GM19328 (cell line): ENCODE results near the gene MOGAT2.
"Not testable (repeated sequence)": the region's sequence is repeated elsewhere in the genome, so short reads cannot be mapped to it uniquely, and the experiment has no call there.

Experiments
- ATAC-seq: cut with Tn5 transposase; IDR thresholded peaks from one replicate; pipeline ENCODE4 v1.9.1; 2021; ENCODE audit warnings: mild to moderate bottlenecking, moderate library complexity; ENCODE audit not compliant: unreplicated experiment

MOGAT2 gene

DNA sequence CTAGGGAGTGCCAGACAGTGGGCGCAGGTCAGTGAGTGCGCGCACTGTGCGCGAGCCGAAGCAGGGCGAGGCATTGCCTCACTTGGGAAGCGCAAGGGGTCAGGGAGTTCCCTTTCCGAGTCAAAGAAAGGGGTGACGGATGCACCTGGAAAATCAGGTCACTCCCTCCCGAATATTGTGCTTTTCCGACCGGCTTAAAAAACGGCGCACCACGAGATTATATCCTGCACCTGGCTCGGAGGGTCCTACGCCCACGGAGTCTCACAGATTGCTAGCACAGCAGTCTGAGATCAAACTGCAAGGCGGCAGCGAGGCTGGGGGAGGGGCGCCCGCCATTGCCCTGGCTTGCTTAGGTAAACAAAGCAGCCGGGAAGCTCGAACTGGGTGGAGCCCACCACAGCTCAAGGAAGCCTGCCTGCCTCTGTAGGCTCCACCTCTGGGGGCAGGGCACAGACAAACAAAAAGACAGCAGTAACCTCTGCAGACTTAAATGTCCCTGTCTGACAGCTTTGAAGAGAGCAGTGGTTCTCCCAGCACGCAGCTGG lies 31.2 kb downstream of the MOGAT2 start:
- not testable (repeated sequence) for ATAC-seq

GRCh38 chr11:75754933-75755332 lies 37.3 kb downstream of the MOGAT2 start:
- not testable (repeated sequence) for ATAC-seq

DNA sequence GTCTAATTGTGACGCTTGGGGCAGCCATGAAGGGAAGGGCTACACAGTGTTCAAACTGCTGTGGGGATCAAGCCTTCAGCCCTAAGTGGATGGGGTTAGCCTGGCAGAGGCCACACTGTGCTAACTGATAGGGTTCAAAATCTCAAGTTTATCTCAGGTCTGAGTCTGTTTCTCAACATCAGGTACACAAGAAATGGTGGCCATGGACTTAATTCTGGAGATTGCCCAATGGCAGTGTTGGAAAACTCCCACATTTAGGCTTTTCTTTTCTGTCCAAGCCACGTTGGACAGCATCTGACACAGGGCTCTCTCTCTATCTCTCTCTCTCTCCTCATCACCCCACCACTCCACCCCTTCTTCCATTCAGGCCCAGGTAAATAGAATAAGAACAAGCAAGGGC lies 40.0 kb downstream of the MOGAT2 start:
- no peak for ATAC-seq

DNA sequence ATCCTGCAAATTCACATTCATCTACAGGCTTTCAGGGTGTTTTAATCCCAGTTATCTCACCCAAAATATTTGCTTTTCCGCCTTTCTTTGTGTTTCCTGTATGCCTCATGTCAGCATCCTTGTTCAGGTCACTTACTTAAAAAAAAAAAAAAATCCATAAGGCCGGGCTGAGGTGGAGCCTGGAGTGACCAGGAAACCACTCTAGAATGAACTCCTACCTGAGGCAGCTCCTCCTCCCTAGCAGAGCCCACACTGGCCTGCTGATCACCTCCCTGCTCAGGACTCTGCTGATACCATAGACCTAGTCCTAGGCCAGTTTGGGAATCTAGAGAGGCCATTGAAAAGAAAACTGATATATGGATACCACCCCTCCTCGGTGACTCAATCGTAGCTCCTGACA lies 42.2 kb downstream of the MOGAT2 start:
- ATAC-seq: no peak

- ATAC-seq: no peak
These were observed 42.6 kb downstream of the MOGAT2 start for GRCh38 chr11:75760243-75760642.

GRCh38 chr11:75760710-75761493 lies 43.3 kb downstream of the MOGAT2 start:
- no peak for ATAC-seq

DNA sequence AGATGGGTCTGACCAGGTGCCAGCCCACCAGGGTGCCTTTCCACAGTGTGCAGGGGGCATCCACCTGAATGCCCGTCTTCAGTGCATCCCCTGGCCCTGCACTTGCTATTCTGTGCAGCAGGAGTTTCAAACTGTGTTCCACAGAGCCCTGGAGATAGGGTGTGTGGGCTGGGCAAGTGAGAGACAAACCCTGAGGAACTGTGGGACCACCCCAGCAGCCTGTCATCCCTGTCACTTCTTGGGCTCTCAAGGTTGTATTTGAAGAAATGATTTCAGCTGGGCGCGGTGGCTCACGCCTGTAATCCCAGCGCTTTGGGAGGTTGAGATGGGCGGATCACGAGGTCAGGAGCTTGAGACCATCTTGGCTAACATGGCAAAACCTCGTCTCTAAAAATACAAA lies 44.5 kb downstream of the MOGAT2 start:
- no peak for ATAC-seq

DNA sequence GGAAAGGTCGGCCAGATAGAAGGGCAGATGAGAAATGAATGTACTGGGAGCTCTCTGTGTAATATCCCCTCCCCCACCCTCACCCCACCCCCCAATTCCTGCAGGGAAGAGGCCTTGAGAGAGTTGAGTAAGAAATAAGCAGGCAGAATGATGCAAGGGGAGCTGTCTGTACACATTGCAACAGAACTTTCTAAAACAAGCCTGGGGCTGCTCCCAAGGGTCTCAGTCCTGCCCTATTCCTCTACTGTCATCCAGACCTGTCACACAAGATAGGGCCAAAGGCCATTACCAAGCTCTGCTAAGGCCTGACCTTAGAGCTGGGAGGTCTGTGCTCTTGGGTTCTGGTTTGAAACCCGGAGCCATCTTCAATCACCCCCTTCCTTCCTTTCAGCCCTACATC lies 45.2 kb downstream of the MOGAT2 start:
- no peak for ATAC-seq

DNA sequence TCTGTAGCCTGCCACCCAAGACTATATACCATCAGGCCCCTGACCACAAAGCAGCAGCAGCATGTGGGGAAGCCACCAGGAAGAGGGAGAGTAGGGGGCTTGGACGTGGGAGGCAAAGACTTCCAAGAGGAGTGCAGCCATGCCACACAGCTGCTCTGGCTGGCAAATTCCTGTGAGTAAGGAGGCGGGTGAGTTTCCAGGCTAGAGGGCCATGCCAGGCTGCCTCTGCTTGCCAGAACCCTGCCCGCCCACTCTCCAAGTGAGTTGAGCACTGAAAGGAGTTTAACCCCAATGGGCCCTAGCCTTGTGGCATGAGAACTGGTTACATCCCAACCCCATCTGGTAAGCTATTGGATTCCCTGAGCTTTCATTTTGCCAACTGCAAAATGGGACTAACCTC lies 46.2 kb downstream of the MOGAT2 start:
- ATAC-seq: no peak

- ATAC-seq: no peak
These were observed 47.5 kb downstream of the MOGAT2 start for GRCh38 chr11:75765116-75765515.

DNA sequence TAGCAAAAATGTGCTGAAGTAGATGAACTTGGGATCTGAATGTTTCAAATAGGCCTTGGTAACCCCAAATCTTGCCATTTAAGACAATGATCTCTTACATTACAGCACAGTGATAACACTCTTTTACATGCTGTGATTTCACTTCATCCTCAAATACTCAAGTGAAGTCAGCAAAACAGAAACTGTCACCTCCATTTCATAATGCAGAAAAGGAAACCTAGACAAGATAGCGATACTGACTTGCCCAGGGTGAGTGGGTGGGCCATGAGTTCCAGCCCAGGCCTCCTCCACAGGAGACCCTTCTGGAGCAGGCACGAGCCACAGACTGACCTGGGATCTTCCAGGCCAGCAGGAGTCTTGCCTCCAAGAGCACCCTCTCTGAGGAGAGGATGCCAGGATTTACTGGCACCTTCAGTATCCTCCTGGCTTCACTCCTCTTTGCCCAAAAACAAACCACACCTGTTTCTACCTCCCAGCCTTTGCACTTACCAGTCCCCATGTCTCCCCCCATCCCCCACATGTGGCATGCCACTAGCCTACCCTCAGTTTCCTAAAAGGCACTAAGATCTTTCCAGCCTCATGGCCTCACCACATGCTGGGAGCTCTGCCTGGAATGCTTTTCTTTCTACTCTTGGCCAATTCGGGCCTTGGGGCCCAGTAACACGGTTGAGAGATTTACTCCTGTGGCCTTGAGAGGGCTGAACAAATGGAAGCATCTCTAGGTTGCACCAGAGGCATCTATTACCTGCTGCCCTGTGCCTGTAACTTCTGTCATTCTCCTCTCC lies 49.0 kb downstream of the MOGAT2 start:
- ATAC-seq: no peak

DNA sequence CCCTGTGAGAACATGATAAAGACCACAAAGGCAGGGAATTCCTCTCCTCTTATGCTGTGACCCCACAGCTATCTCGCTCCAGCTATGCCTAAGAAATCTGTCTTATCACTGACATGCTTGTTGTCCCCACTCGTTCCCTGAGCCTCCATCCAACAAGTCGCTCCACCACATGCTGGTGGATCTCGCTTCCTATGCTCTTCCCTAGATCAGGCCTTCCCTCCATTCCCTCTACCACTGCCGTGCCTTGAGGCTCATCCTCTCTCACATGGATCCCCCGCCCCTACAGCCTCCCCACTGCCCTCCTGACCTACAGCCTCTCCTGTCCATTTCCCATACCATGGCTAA lies 49.6 kb downstream of the MOGAT2 start:
- no peak for ATAC-seq

- ATAC-seq: no peak
These were observed 50.1 kb downstream of the MOGAT2 start for GRCh38 chr11:75767793-75768111.

GRCh38 chr11:75768112-75768908 lies 50.7 kb downstream of the MOGAT2 start, which contains the start of gene DGAT2:
Gene DGAT2 (plus strand): TSS chr11:75768778. CDS start chr11:75768992, 214 bp downstream.
- ATAC-seq: peak; percentile 73

DNA sequence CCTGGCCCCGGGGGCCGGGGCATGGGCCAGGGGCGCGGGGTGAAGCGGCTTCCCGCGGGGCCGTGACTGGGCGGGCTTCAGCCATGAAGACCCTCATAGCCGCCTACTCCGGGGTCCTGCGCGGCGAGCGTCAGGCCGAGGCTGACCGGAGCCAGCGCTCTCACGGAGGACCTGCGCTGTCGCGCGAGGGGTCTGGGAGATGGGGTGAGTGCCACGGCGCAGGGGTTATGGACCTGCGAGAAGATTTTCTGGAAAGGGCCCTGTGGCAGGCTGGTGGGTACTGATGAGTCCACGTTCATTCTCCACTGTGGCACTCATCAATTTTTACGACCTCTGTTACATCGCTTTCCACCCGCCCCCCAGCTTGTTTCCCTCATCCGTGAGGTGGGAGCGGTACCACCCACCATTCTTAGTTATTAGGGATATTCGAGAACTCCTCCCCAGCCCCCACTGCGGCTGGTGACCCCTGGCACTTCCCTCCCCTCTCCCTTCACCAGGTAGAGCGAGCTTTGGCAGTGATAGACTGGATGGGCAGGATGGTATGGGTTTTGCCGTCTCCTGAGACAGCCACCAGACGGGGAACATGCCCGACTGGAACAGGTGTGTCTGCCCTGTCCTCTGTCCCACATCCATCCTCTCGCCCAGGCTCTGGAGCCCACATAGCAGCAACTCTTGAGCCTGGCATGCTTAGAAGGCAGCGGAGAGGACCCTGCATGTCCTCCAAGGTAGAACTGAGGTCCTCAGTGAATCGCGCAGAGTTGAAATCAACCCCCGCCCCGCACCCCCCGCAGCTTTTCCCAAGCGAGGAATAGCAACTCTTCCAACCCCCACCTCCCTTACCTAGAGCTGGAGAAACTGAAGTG lies 51.5 kb downstream of the MOGAT2 start:
- no peak for ATAC-seq

GRCh38 chr11:75770102-75770501 lies 52.5 kb downstream of the MOGAT2 start:
- no peak for ATAC-seq

GRCh38 chr11:75771646-75772410 lies 54.2 kb downstream of the MOGAT2 start:
- no peak for ATAC-seq

DNA sequence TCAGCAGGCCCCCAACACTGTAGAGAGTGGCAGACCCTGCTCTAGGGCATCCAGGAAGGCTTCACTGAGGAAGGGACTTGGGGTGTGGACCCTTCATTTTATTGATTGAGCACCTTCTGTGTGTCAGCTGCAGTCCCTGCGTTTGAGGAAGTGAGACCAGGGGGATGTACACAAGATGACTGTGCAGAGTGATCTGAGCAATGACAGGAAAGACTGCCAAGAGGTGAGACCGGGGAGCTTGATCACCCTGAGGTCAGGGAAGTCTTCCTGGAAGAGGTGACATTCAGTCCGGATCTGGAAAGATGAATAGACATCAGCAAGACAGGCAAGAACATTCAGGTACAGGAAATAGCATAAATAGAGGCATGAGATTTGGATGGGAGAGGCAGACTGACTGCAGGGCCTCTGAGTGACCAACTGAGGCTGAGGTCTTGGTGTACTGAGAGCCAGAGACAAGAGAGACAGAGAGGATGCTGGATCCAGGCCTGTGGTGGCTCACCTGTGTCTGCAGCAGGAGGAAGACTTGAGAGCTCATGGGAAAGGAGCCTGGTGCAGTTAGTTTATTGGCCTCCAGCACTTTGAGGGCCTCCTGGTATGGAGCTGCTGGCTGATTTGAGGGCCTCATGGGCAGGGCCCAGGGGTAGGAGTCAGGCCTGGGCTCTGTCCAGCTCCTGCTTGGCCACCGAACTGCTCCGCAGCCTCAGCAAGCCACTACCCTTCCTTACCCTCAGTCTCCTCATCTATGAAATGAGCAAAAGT lies 56.1 kb downstream of the MOGAT2 start:
- ATAC-seq: peak; percentile 79

GRCh38 chr11:75775056-75775455 lies 57.4 kb downstream of the MOGAT2 start:
- ATAC-seq: no peak
